ENCODE results near the gene ADPRHL1. TPM values are rescaled to one million over a fixed set of nuclear protein-coding genes. Genes with fewer than 3 reads are reported as not detected.

ADPRHL1 gene
- total RNA-seq, 4 donors from 2014 or later: 2.5 to 8.6 (median 5.5) TPM

- Histone ChIP-seq H3K4me3 (peak within 1 kb of the TSS; percentile 98), H3K9me3 (no peaks in the 10 kb centered on the region), H3K4me1 (peaks cover 60% of the 10 kb centered on the region), H3K27me3 (no peaks in the 10 kb centered on the region), H3K27ac (peak within 1 kb of the TSS; percentile 90), H3K36me3 (peaks cover 4% of the 10 kb centered on the region)
- 1% methylated on average over 42 of the region's 115 CpGs for WGBS
- peak; percentile 94 to 95 for DNase-seq (ENCODE audit: low spot score in 2 of 2)
- TF ChIP-seq EP300 (IDR thresholded peaks at IDR 0.05): no peak
- TF ChIP-seq POLR2AphosphoS5 (IDR thresholded peaks at IDR 0.05): peak in 1 of 3 donors; percentile 37
- peak; percentile 21 to 53 for TF ChIP-seq POLR2A (IDR thresholded peaks at IDR 0.05)
- no peak for TF ChIP-seq CTCF (IDR thresholded peaks at IDR 0.05)
Observed at GRCh38 chr13:113490496-113491417, 37.5 kb upstream of the ADPRHL1 start, which contains the start of gene DCUN1D2. TSS of gene DCUN1D2 (minus strand) at chr13:113490711. CDS start at chr13:113490669, 42 bp downstream.

GRCh38 chr13:113489549-113490495 is 36.5 kb upstream of the ADPRHL1 start:
- WGBS: 5% methylated on average over 25 of the region's 54 CpGs
- H3K4me3 ChIP-seq: peak overlapping the region; percentile 98
- peak overlapping the region; percentile 90 for H3K27ac ChIP-seq
- H3K36me3 ChIP-seq: no peaks in the 10 kb centered on the region
- peaks cover 60% of the 10 kb centered on the region for H3K4me1 ChIP-seq
- no peaks in the 10 kb centered on the region for H3K9me3 ChIP-seq
- no peaks in the 10 kb centered on the region for H3K27me3 ChIP-seq
- TF ChIP-seq POLR2A (IDR thresholded peaks at IDR 0.05): no peak
- no peak for TF ChIP-seq CTCF (IDR thresholded peaks at IDR 0.05)
- no peak for TF ChIP-seq POLR2AphosphoS5 (IDR thresholded peaks at IDR 0.05)
- TF ChIP-seq EP300 (IDR thresholded peaks at IDR 0.05): no peak
- peak in 1 of 2 donors; percentile 79 for DNase-seq (ENCODE audit: low spot score in 2 of 2)

GRCh38 chr13:113489171-113489548 is 35.9 kb upstream of the ADPRHL1 start:
- TF ChIP-seq POLR2AphosphoS5 (IDR thresholded peaks at IDR 0.05): no peak
- TF ChIP-seq CTCF (IDR thresholded peaks at IDR 0.05): no peak
- Histone ChIP-seq H3K4me3 (peak overlapping the region; percentile 98), H3K27ac (no peak overlapping the region), H3K36me3 (no peaks in the 10 kb centered on the region), H3K4me1 (peaks cover 58% of the 10 kb centered on the region), H3K27me3 (no peaks in the 10 kb centered on the region), H3K9me3 (no peaks in the 10 kb centered on the region)
- no peak for DNase-seq (ENCODE audit: low spot score in 2 of 2)
- WGBS: 51% methylated on average over 8 of the region's 8 CpGs

GRCh38 chr13:113488283-113488682 is 35.0 kb upstream of the ADPRHL1 start:
- Histone ChIP-seq H3K36me3 (peaks cover 6% of the 10 kb centered on the region), H3K4me3 (no peak overlapping the region), H3K27me3 (no peaks in the 10 kb centered on the region), H3K9me3 (no peaks in the 10 kb centered on the region), H3K4me1 (peaks cover 49% of the 10 kb centered on the region), H3K27ac (no peak overlapping the region)
- WGBS: 91% methylated on average over 3 of the region's 3 CpGs
- no peak for TF ChIP-seq EP300 (IDR thresholded peaks at IDR 0.05)
- TF ChIP-seq POLR2AphosphoS5 (IDR thresholded peaks at IDR 0.05): no peak
- no peak for TF ChIP-seq POLR2A (IDR thresholded peaks at IDR 0.05)
- TF ChIP-seq CTCF (IDR thresholded peaks at IDR 0.05): no peak
- DNase-seq (ENCODE audit: low spot score in 2 of 2): no peak
